GM23248 (cell line): ENCODE measurements around the gene ATP8A2.

Source experiments
- EZH2 ChIP-seq: fragments of 200-600 bp; sonication (generic); IDR thresholded peaks from 2 replicates; pipeline ENCODE4 v1.6.1; 2018; ENCODE audit warnings: antibody characterized with exemption, mild to moderate bottlenecking; ENCODE audit not compliant: insufficient read depth, poor library complexity, severe bottlenecking
- EZH2phosphoT487 ChIP-seq: fragments of 200-600 bp; sonication (generic); IDR thresholded peaks from 2 replicates; pipeline ENCODE4 v1.6.1; 2018; ENCODE audit warnings: antibody characterized with exemption, moderate library complexity, mild to moderate bottlenecking, low read depth; ENCODE audit not compliant: insufficient read depth

- TF ChIP-seq EZH2 (no peak), EZH2phosphoT487 (no peak)
Measured at GRCh38 chr13:26019881-26020870, 648.4 kb downstream of the ATP8A2 start.
